Retinal pigment epithelial cell (primary cell): Measurements from ENCODE around the gene HSD17B8.

Source experiments
- DNase-seq: peaks from one replicate; pipeline ENCODE4 v3.0.0-alpha.2; 2010; ENCODE audit warnings: low read depth
- H3K4me3 ChIP-seq: 2 replicates; pipeline ENCODE4 v1.5.1; 2011; ENCODE audit warnings: mild to moderate bottlenecking, low read length, control low read depth, moderate library complexity
- TF ChIP-seq, protein P1 (sequence below): conservative IDR thresholded peaks from 2 replicates; pipeline ENCODE4 v1.5.1; 2011; ENCODE audit warnings: low read depth, low read length, control low read depth, inconsistent platforms

Gene HSD17B8

DNA sequence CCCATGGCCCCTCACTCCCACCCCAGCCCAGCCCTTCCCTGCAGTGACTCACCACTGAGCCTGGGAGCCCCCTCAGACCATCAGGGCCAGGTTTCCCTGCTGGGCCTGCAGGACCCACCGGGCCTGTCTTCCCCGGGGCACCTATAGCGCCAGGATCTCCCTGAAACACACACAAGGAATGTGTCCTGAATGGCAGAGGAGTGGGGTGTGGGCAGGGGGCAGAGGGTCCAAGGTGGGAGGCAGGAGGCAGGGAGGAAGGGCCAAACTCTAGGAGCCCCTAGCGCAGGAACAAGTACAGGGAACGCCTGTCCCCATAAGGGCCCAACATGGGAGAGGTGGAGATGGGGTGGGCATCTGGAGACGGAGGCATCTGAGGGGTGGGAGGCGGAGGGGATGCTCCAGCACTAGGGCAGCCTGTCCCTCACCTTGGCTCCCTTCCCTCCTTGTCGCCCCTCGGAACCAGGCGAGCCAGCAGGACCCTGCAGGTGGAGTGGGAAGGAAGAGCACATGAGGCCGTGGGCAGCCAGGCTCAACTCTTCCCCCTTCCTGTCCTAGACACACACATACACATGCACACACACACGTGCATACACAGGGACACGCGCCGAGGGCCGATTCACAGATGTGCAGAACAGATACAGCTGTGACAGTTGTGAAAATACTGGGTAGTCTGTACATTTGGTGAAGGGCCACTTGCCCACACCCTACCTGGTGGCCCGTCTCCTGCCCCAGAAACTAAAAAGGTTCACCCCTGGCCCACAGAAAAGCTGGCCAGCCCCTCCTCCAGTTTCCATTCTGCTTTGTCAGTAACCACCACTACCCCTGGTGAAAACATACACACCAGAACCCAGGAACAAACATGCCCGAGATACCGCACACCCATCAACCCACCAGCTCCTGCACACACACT lies 36.8 kb upstream of the HSD17B8 start:
- H3K4me3 ChIP-seq = no peak overlapping the region
- TF ChIP-seq, protein P1, sequence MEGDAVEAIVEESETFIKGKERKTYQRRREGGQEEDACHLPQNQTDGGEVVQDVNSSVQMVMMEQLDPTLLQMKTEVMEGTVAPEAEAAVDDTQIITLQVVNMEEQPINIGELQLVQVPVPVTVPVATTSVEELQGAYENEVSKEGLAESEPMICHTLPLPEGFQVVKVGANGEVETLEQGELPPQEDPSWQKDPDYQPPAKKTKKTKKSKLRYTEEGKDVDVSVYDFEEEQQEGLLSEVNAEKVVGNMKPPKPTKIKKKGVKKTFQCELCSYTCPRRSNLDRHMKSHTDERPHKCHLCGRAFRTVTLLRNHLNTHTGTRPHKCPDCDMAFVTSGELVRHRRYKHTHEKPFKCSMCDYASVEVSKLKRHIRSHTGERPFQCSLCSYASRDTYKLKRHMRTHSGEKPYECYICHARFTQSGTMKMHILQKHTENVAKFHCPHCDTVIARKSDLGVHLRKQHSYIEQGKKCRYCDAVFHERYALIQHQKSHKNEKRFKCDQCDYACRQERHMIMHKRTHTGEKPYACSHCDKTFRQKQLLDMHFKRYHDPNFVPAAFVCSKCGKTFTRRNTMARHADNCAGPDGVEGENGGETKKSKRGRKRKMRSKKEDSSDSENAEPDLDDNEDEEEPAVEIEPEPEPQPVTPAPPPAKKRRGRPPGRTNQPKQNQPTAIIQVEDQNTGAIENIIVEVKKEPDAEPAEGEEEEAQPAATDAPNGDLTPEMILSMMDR = no peak
- no peak for DNase-seq

DNA sequence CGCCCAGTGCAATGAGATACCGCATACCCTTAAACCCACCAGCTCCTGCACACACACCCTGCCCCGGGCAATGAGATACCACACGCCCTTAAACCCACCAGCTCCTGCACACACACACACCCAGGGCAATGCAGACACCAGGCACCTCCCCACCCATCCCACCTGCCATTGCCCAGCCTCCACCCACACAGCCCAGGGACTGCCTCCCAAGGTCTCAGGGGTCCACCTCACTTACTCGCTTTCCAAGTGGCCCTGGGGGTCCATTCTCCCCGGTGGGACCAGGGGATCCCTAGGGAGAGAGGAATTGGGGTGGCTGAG lies 36.2 kb upstream of the HSD17B8 start:
- no peak overlapping the region for H3K4me3 ChIP-seq
- TF ChIP-seq, protein P1 = no peak
- no peak for DNase-seq

DNA sequence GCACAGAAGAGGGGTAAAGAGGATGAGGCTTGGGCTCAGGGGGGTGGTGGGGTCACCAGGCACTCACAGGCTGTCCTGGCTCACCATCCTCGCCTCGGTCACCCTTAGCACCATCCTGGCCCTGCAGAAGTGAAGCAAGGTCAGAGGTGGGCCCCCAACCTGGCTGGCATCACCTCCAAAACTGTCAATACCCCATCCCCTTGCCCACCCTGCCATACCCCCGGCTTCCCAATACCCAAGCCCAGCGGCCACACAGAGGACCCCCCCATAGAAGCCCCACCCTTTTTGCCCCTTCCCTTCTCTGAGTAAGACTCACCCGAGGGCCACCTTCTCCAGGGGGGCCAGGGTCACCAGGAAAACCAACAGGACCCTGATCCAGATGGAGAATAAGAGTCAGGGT lies 35.8 kb upstream of the HSD17B8 start:
- DNase-seq = no peak
- H3K4me3 ChIP-seq = no peak overlapping the region
- TF ChIP-seq, protein P1 = no peak

DNA sequence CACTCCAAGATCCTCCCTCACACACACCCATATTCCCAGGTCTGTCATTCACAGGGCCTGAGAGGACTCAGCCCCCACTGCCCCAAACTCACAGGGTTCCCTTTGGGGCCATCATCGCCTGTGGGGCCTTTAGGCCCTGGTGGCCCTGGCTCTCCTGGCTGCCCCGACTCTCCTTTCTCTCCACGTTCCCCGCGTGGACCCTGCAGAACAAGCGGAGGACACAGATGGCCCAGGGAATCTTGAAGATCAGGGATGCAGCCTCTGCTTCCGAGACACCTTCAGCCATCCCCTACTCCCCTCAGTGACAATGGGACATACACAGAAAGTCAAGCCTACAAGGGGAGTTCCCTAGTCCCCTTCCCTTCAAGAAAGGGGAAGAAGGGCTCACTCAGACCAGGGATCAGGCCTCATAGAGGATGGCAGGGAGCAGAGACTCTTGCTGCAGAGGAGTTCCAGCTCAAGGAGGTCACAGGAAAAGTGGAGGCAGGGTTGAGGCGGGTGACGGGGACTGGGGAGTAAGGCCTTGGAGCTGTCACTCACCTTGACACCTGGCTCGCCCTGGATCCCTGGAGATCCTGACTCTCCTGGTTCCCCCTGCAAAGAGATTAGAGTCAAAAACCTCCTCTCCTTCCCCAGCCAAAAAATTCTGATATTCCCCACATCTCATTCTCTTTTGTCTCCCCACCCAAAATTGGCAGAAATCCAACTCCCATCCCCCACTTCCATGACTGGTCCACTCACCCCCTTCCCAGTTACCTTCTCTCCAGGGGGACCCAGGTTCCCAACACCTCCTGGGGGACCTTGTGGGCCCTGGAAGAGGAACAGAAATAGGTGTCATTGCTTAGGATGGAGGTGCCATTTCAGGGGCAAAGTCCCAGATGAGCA lies 34.9 kb upstream of the HSD17B8 start:
- TF ChIP-seq, protein P1 = no peak
- no peak overlapping the region for H3K4me3 ChIP-seq
- DNase-seq = no peak

DNA sequence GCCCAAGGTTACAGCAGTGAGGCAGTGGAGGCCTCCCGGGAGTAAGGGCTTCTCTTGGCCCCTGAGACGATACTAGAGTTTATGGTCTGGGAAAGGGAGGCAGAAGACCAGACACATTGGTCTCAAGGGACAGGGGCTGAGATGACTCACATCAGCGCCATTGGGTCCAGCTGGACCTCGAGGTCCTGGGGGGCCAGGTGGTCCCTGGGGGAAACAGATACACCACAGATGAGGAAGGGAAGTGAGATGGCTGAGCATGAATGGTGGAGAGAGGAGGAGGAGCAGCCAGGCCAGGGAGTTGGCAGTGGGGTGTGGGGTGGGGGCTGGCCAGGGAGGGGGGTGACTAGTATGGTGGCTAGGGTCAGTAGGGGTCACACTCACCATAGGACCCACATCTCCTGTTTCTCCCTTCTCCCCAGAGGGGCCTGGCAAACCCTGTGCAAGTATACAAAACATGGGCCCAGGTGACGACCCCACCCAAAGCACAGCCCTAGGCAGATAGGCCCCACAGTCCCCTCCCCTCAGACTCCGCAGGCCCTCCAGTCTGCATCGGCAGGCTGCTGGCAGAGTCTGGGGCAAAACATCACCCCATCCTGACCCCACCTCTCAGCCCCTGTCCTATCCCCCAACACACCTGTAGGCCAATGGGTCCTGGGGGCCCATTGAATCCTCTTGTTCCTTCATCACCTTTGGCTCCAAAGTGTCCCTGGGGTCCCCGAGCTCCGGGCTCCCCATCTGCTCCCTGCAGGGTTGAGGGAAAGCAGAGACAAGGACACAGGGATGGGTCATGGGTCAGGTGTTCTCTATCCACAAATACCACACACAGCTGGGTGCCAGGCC lies 34.1 kb upstream of the HSD17B8 start:
- no peak overlapping the region for H3K4me3 ChIP-seq
- DNase-seq = no peak
- TF ChIP-seq, protein P1 = no peak

DNA sequence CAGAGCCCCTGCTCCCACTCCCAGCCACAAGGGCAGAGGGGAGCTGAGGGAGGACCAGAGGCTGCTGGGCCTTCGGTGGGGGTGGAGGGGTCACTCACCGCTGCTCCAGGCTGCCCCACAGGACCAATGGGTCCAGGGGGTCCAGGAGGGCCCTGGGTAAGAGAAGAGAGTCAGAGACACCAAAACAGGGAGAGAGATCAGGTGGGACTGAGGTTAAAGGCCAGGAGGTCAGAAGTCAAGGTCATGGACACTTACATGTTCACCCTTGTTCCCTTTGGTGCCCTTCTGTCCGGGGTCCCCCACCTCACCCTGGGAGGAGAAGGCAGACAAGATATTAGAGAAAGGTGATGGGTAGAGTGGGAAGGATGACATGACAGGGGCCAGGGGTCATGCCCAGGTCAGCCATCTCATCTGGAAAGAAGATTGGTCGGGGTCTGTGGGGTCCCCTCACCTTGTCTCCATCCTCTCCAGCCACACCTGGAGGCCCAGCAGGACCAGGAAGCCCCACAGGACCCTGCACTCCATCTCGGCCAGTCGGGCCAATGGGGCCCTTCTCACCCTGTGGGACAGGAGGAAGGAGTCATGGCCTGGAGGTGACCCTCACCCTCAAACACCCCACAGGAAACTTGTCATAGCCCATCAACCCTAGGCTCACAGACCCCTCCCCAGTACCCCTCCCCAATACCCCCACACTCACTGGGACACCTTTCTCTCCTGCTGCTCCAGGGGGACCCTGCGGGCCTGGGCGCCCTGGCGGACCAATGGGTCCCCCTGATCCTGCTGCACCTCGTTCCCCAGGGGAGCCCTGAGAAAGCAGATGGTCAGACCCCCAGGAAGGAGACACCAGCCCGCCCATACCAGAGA lies 33.2 kb upstream of the HSD17B8 start:
- no peak overlapping the region for H3K4me3 ChIP-seq
- DNase-seq = no peak
- TF ChIP-seq, protein P1 = no peak
